IMR-90 (cell line): ENCODE results near the gene KCNK5.

Experiments used
- BHLHE40 ChIP-seq: fragments of 150-350 bp; IDR thresholded peaks from 2 replicates; pipeline ENCODE4 v1.6.1; 2016; ENCODE audit warnings: mild to moderate bottlenecking, low read depth, low read length
- CEBPB ChIP-seq: IDR thresholded peaks from 2 replicates; pipeline ENCODE4 v1.6.1; 2012; ENCODE audit warnings: low read depth, low read length, improper control_type of control experiment
- CHD1 ChIP-seq: IDR thresholded peaks from 2 replicates; pipeline ENCODE4 v1.6.1; 2012; ENCODE audit warnings: low read depth, low read length, improper control_type of control experiment
- POLR2A ChIP-seq: IDR thresholded peaks from 2 replicates; pipeline ENCODE4 v1.6.1; 2012; ENCODE audit warnings: mild to moderate bottlenecking, low read depth, low read length
- RFX5 ChIP-seq: IDR thresholded peaks from 2 replicates; pipeline ENCODE4 v1.8.0; 2012; ENCODE audit warnings: low read depth, mild to moderate bottlenecking, low read length, moderate library complexity
- USF2 ChIP-seq: fragments of 150-350 bp; IDR thresholded peaks from 2 replicates; pipeline ENCODE4 v1.6.1; 2017; ENCODE audit warnings: mild to moderate bottlenecking, antibody characterized with exemption, low read length, low read depth
- TF ChIP-seq, protein P1 (sequence below): conservative IDR thresholded peaks from 2 replicates; pipeline ENCODE4 v1.5.1; 2012; ENCODE audit warnings: mild to moderate bottlenecking, low read depth, low read length, improper control_type of control experiment

GRCh38 chr6:39152262-39152661 is 77.0 kb downstream of the KCNK5 start:
- TF ChIP-seq, protein P1, sequence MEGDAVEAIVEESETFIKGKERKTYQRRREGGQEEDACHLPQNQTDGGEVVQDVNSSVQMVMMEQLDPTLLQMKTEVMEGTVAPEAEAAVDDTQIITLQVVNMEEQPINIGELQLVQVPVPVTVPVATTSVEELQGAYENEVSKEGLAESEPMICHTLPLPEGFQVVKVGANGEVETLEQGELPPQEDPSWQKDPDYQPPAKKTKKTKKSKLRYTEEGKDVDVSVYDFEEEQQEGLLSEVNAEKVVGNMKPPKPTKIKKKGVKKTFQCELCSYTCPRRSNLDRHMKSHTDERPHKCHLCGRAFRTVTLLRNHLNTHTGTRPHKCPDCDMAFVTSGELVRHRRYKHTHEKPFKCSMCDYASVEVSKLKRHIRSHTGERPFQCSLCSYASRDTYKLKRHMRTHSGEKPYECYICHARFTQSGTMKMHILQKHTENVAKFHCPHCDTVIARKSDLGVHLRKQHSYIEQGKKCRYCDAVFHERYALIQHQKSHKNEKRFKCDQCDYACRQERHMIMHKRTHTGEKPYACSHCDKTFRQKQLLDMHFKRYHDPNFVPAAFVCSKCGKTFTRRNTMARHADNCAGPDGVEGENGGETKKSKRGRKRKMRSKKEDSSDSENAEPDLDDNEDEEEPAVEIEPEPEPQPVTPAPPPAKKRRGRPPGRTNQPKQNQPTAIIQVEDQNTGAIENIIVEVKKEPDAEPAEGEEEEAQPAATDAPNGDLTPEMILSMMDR: no peak
- TF ChIP-seq POLR2A: no peak
- TF ChIP-seq CEBPB: no peak
- TF ChIP-seq RFX5: no peak
- TF ChIP-seq BHLHE40: no peak
- TF ChIP-seq CHD1: no peak
- TF ChIP-seq USF2: no peak
